Measurements from ENCODE around the gene HES7.
"Not testable (repeated sequence)": the region's sequence is repeated elsewhere in the genome, so short reads cannot be mapped to it uniquely, and the experiment has no call there.

The HES7 gene

GRCh38 chr17:8121681-8122421, 2.1 kb downstream of the HES7 start:
- DNase-seq, result peak; percentile 70

GRCh38 chr17:8121407-8121680, 2.6 kb downstream of the HES7 start:
- DNase-seq, result no peak

- peak; percentile 79 for DNase-seq
Measured at GRCh38 chr17:8120520-8121406, 3.1 kb downstream of the HES7 start.

GRCh38 chr17:8119581-8120519, 4.1 kb downstream of the HES7 start:
- DNase-seq, result peak; percentile 94

- DNase-seq, result peak; percentile 90
Measured at GRCh38 chr17:8118769-8119580, 4.9 kb downstream of the HES7 start.

GRCh38 chr17:8117980-8118768, 5.7 kb downstream of the HES7 start, which contains the start of gene ALOXE3:
ALOXE3 (minus strand) TSS chr17:8118514; CDS start chr17:8117990, 524 bp downstream.
- DNase-seq, result no peak

- no peak for DNase-seq
Measured at GRCh38 chr17:8117367-8117979, 6.4 kb downstream of the HES7 start.

GRCh38 chr17:8116776-8117175, 7.1 kb downstream of the HES7 start:
- no peak for DNase-seq

GRCh38 chr17:8110907-8111306, 13.0 kb downstream of the HES7 start:
- DNase-seq, result no peak

- DNase-seq, result no peak
Measured at GRCh38 chr17:8110456-8110804, 13.5 kb downstream of the HES7 start.

GRCh38 chr17:8109661-8110455, 14.0 kb downstream of the HES7 start:
- DNase-seq, result peak; percentile 57

- no peak for DNase-seq
Measured at GRCh38 chr17:8108972-8109660, 14.8 kb downstream of the HES7 start.

GRCh38 chr17:8106980-8107379, 16.9 kb downstream of the HES7 start:
- not testable (repeated sequence) for DNase-seq

GRCh38 chr17:8105957-8106398, 17.9 kb downstream of the HES7 start:
- DNase-seq, result peak; percentile 7

- DNase-seq, result no peak
Measured at GRCh38 chr17:8104911-8105310, 19.0 kb downstream of the HES7 start.

- DNase-seq, result no peak
Measured at GRCh38 chr17:8103549-8103948, 20.4 kb downstream of the HES7 start.

GRCh38 chr17:8101721-8102120, 22.2 kb downstream of the HES7 start:
- no peak for DNase-seq

- no peak for DNase-seq
Measured at GRCh38 chr17:8100763-8101162, 23.1 kb downstream of the HES7 start.

GRCh38 chr17:8100111-8100510, 23.8 kb downstream of the HES7 start:
- DNase-seq, result no peak

Measured in suppressor macrophage treated with lipopolysaccharide for 4 hours (primary cell).